Activated T-helper 1 cell treated with anti-CD3 and anti-CD28 coated beads, Interleukin-12 subunit alpha, Interleukin-12 subunit beta, Interleukin-2, Interleukin-4 antibody, amounts not matched to agents 30 ng/mL and 10 ng/mL and 1 ng/mL, durations not matched to agents 14 hours and 24 hours and 36 hours (primary cell): ENCODE measurements around the gene TBC1D1. TPM values are rescaled to one million over a fixed set of nuclear protein-coding genes. Genes with fewer than 3 reads are reported as not detected.

ENCODE experiments used
- DNase-seq: peaks from one replicate; pipeline ENCODE4 v3.0.0; 2021; ENCODE audit warnings: low spot score
- H3K27ac Mint-ChIP-seq: one replicate; pipeline ENCODE4 v1.8.0; 2021; ENCODE audit warnings: mild to moderate bottlenecking, mixed read lengths
- H3K27me3 Mint-ChIP-seq: one replicate; pipeline ENCODE4 v1.8.0; 2022; ENCODE audit warnings: mild to moderate bottlenecking, moderate library complexity, mixed read lengths; ENCODE audit not compliant: insufficient read depth
- H3K36me3 Mint-ChIP-seq: one replicate; pipeline ENCODE4 v1.8.0; 2021; ENCODE audit warnings: low read depth, mixed read lengths
- H3K4me1 Mint-ChIP-seq: one replicate; pipeline ENCODE4 v1.8.0; 2021; ENCODE audit warnings: low read depth, mixed read lengths
- H3K4me3 Mint-ChIP-seq: one replicate; pipeline ENCODE4 v1.8.0; 2021; ENCODE audit warnings: mild to moderate bottlenecking, moderate library complexity, mixed read lengths
- H3K9me3 Mint-ChIP-seq: one replicate; pipeline ENCODE4 v1.8.0; 2021; ENCODE audit warnings: mixed read lengths
- intact Hi-C: fragments of 100-400 bp; cut with micrococcal nuclease; formaldehyde crosslinking; loops from one replicate; pipeline ENCODE4 v1.15.1; 2024
- total RNA-seq: library from RNA; stranded (reverse); gene quantifications from 2 replicates; pipeline ENCODE4 v1.2.3, GENCODE V29; 2022

TBC1D1 gene
- total RNA-seq, 1 donor from 2014 or later = 52.6 TPM

DNA sequence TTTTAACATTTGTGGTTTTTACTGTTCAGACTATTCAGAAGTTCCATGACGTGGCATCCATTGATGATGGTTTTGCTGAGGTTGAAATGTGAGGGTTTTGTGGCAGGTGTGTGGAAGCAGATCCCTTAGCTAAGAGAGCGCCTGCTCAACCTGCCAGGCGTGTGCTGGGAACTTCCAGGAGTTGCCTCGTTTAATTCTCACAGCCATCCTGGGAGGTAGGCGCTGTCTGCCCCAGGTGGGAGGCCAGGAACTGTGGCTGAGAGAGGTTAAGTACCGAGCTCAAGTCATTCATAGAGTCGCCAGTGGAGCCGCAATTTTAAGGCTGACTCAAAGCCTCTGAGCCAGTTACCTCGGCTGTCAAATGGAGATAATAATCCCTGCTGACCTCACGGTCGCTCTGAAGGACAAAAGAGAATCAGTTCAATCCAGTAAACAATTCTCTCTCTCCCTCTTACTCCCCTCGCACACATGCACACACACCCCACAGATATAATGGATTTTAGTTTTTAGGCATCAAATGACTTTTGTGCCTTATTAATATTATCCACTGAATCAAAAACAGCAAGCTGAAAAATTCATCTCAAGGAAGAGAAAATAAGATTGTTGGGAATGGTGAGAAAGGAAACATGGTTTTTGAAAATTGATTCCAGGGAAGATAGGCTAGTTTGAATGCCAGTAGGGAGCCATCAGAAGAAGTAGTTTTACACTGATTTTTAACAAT, 240.6 kb downstream of the TBC1D1 start:
- intact Hi-C loops = loop anchor here (1.0 to 10.0 kb wide), 23 partner anchors 30 to 1923 kb away; partner anchors contain the start of genes N4BP2, RELL1, TBC1D1 and TLR1
- Mint-ChIP-seq H3K4me1 (peaks cover 89% of the 10 kb centered on the region), H3K36me3 (peaks cover 36% of the 10 kb centered on the region), H3K4me3 (peak overlapping the region; percentile 64), H3K27ac (peak overlapping the region; percentile 94), H3K27me3 (peaks cover 3% of the 10 kb centered on the region), H3K9me3 (no peaks in the 10 kb centered on the region)
- DNase-seq = peak; percentile 81

DNA sequence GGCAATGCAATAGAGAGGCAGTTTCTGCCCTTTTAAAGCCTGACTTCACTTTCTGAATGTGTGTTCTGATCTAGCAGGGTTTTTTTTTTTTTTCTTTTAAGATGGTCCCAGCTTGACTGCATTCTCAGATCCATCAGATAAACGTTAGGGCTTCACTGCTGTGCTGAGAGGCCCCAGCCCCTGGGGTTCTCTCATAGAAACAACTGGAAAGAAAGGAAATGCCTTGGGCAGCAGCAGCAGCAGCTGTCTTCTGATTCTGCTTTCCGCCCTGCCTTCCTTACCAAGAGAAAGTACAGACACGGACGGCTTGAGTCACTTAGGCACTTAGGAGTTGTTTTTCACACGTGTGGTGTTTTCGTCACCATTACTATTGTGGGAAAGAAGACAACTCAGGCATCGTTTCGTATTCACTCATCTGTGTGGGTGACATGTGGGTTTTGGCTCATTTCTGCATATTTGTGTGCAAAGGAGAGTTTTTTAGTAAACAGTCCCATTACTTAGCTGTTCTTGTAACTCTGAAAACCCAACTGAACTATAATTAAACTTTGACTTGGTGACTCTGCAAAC, 241.3 kb downstream of the TBC1D1 start:
- Mint-ChIP-seq H3K4me1 (peaks cover 84% of the 10 kb centered on the region), H3K9me3 (no peaks in the 10 kb centered on the region), H3K36me3 (peaks cover 33% of the 10 kb centered on the region), H3K4me3 (peak overlapping the region; percentile 64), H3K27ac (peak overlapping the region; percentile 94), H3K27me3 (peaks cover 3% of the 10 kb centered on the region)
- DNase-seq = peak; percentile 80
- intact Hi-C loops = loop anchor here (1.0 to 10.0 kb wide), 19 partner anchors 29 to 1923 kb away; partner anchors contain the start of genes N4BP2, RELL1, TLR6 and TMEM156

DNA sequence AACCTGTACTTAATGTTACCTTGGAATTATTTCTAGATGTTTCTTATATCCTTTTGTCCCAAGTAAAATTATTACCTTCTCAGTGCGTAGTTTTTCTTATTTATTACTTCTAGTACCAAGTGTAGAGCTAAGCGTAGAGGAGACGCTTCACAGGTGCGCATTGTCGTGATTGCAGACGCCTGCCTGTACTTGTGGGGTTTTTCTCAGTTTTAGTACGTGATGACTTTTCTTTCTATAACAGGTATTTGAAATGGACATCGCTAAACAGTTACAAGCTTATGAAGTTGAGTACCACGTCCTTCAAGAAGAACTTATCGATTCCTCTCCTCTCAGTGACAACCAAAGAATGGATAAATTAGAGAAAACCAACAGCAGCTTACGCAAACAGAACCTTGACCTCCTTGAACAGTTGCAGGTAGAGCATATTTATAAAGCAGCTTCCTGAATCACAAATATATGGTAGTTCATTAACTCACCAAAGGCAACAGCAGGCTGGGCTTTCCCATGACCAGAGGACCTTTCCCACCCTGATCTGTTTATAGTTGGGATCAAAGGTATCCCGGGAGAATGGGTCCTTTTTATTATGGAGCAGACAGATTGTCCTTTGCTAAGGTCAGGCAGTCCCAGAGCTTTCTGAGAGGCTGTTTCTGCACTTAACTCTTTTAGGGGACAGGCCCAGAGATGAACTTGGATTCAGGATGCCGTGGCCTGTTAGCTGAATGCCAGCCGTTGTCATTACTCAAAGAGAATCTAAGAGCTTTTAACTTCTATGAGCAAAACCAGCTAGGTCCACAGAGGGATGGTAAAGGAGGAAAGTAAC, 242.2 kb downstream of the TBC1D1 start:
- Mint-ChIP-seq H3K4me1 (peaks cover 81% of the 10 kb centered on the region), H3K27ac (peak overlapping the region; percentile 54), H3K27me3 (peaks cover 3% of the 10 kb centered on the region), H3K9me3 (no peaks in the 10 kb centered on the region), H3K4me3 (peak overlapping the region; percentile 25), H3K36me3 (peaks cover 40% of the 10 kb centered on the region)
- DNase-seq = no peak
- intact Hi-C loops = loop anchor here (1.0 to 10.0 kb wide), 19 partner anchors 28 to 1922 kb away; partner anchors contain the start of genes N4BP2, RELL1, TLR6 and TMEM156

- Mint-ChIP-seq H3K36me3 (peaks cover 47% of the 10 kb centered on the region), H3K9me3 (no peaks in the 10 kb centered on the region), H3K27me3 (peaks cover 3% of the 10 kb centered on the region), H3K4me1 (peaks cover 81% of the 10 kb centered on the region), H3K4me3 (no peak overlapping the region), H3K27ac (peak overlapping the region; percentile 5)
- intact Hi-C loops = loop anchor here (2.0 to 10.0 kb wide), 8 partner anchors 57 to 1921 kb away; partner anchors contain the start of genes N4BP2, TLR6 and TMEM156
- DNase-seq = no peak
Measured at GRCh38 chr4:38133711-38134480, 243.0 kb downstream of the TBC1D1 start.

DNA sequence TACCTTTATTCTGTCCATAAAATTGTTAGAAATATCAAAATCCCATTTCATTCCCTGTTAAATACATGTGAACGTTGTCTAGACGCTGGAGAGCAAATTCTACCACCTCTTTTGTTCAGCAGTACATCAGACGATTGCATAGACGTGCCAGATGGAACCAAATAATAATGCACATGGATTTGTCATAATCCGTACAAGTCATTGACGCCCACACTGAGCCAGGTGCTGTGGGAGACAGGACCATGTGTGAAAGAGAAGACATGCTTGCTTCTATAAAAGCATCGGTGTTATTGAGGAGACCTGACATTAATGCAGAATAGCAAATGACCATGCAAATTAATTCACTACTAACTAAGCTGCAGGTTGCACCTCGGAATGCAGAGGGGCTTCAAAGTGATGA, 244.3 kb downstream of the TBC1D1 start:
- intact Hi-C loops = loop anchor here (10.0 kb wide), 2 partner anchors 420 to 1920 kb away; partner anchors contain the start of gene N4BP2
- Mint-ChIP-seq H3K36me3 (peaks cover 52% of the 10 kb centered on the region), H3K4me3 (no peak overlapping the region), H3K9me3 (no peaks in the 10 kb centered on the region), H3K27ac (no peak overlapping the region), H3K27me3 (peaks cover 3% of the 10 kb centered on the region), H3K4me1 (peaks cover 69% of the 10 kb centered on the region)
- no peak for DNase-seq

DNA sequence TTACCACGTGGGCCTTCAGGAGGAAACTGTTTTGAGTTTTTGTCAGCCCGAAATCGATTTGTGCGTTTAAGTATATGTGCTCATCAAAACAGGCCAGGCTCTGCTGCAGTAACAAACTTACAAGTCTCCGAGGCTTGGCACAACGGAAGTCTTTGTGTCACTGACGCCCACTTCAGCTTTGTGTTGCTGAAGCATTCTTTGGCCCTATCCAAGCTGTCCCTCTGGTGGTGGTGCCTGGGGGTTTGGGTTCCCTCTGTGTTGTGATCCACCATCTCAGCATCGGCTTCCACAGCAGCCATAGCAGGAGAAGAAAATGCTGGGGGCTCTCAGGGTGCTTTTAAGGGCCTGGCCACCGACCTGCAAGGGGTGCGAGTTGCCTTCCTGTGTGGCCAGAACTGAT, 245.7 kb downstream of the TBC1D1 start:
- Mint-ChIP-seq H3K27ac (no peak overlapping the region), H3K4me3 (no peak overlapping the region), H3K36me3 (peaks cover 57% of the 10 kb centered on the region), H3K9me3 (no peaks in the 10 kb centered on the region), H3K27me3 (peaks cover 2% of the 10 kb centered on the region), H3K4me1 (peaks cover 55% of the 10 kb centered on the region)
- DNase-seq = no peak
- intact Hi-C loops = loop anchor here (10.0 kb wide), 2 partner anchors 422 to 1918 kb away; partner anchors contain the start of gene N4BP2

- Mint-ChIP-seq H3K4me1 (peaks cover 55% of the 10 kb centered on the region), H3K27me3 (peaks cover 2% of the 10 kb centered on the region), H3K27ac (no peak overlapping the region), H3K36me3 (peaks cover 60% of the 10 kb centered on the region), H3K4me3 (no peak overlapping the region), H3K9me3 (no peaks in the 10 kb centered on the region)
- DNase-seq = no peak
- intact Hi-C loops = loop anchor here (10.0 kb wide), 2 partner anchors 422 to 1918 kb away; partner anchors contain the start of gene N4BP2
Measured at GRCh38 chr4:38137080-38137479, 246.2 kb downstream of the TBC1D1 start.

DNA sequence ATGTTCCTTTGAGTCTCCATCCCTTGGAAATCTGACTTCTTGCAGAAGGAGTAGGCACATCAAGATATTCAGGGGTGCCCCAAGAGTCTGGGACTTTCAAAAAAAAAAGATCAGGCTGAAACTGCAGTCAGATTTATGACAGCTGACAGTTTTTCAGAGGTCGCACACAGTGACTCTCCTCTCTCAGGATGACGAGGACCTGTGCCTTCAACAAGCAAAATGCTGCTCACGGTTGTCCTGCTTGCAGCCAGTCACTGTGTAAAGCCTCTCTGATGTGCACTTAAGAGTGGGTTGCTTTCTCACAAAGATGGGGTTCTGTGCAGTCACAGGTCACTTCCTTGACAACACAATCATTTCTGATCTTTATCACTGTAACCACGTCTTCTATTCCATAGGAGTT, 247.5 kb downstream of the TBC1D1 start:
- Mint-ChIP-seq H3K4me3 (no peak overlapping the region), H3K27ac (peak overlapping the region; percentile 25), H3K9me3 (no peaks in the 10 kb centered on the region), H3K4me1 (peaks cover 46% of the 10 kb centered on the region), H3K36me3 (peaks cover 64% of the 10 kb centered on the region), H3K27me3 (peaks cover 2% of the 10 kb centered on the region)
- no peak for DNase-seq
- intact Hi-C loops = loop anchor here (10.0 kb wide), 2 partner anchors 424 to 1916 kb away; partner anchors contain the start of gene N4BP2

DNA sequence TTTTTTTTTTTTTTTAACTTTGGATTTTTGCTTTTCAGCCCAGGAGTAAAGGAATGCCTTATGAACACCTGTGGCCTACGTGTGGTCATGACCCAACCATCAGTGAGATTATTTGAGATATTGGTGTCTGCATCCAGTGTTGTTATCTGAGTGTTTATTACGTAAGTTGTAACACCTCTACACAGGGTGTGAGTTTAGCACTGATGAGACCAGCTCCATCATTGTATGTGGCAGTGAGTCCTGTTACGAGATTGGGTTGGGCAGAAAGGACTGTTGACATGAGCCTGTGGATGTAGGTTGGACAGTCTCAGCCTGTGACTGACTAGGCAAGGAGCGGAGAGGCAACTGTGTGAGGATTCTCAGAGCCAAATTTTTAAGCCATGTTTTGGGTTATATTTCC, 248.3 kb downstream of the TBC1D1 start:
- Mint-ChIP-seq H3K36me3 (peaks cover 58% of the 10 kb centered on the region), H3K9me3 (no peaks in the 10 kb centered on the region), H3K27me3 (peaks cover 2% of the 10 kb centered on the region), H3K27ac (no peak overlapping the region), H3K4me3 (no peak overlapping the region), H3K4me1 (peaks cover 38% of the 10 kb centered on the region)
- DNase-seq = no peak
- intact Hi-C loops = loop anchor here (10.0 kb wide), 2 partner anchors 424 to 1916 kb away; partner anchors contain the start of gene N4BP2

DNA sequence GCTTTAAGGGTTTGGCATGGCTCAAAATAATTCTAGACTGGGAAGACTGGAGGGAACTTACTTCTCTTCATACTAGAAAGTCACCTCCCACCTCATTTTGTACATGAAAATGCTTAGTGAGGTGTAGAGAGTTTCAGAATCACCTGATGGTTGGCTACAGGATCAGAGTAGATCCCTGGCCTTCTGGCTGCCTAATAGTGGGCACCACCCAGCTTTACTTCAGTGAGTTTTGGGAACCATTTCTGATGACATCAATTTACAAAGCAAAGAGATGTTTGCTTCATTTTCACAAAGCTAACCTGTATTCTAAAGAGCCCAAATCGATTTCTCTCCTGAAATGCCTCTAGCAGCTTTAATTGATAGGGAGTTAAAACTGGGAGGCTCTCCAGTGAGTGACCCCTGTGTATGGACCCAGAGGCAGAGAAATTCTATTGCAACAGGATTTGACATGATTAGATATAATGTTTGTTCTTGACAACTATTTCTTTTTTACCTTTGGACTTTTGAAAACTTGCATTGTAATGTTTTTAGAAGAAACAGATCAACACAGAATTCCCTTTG, 249.8 kb downstream of the TBC1D1 start:
- Mint-ChIP-seq H3K27ac (no peak overlapping the region), H3K36me3 (peaks cover 52% of the 10 kb centered on the region)
- intact Hi-C loops = no loop called here

GRCh38 chr4:38141808-38142500, 251.1 kb downstream of the TBC1D1 start:
- intact Hi-C loops = no loop called here
- DNase-seq = no peak
- Mint-ChIP-seq H3K9me3 (no peaks in the 10 kb centered on the region), H3K27ac (no peak overlapping the region), H3K4me1 (peaks cover 20% of the 10 kb centered on the region), H3K4me3 (no peak overlapping the region), H3K36me3 (peaks cover 49% of the 10 kb centered on the region), H3K27me3 (peaks cover 2% of the 10 kb centered on the region)

More for the DNA sequence above, 249.8 kb downstream of the TBC1D1 start:
- Mint-ChIP-seq H3K27me3 (no peaks in the 10 kb centered on the region), H3K9me3 (no peaks in the 10 kb centered on the region), H3K4me1 (peaks cover 26% of the 10 kb centered on the region), H3K4me3 (no peak overlapping the region)
- DNase-seq = no peak
